ENCODE measurements around the gene SPPL3.

SPPL3 gene

DNA sequence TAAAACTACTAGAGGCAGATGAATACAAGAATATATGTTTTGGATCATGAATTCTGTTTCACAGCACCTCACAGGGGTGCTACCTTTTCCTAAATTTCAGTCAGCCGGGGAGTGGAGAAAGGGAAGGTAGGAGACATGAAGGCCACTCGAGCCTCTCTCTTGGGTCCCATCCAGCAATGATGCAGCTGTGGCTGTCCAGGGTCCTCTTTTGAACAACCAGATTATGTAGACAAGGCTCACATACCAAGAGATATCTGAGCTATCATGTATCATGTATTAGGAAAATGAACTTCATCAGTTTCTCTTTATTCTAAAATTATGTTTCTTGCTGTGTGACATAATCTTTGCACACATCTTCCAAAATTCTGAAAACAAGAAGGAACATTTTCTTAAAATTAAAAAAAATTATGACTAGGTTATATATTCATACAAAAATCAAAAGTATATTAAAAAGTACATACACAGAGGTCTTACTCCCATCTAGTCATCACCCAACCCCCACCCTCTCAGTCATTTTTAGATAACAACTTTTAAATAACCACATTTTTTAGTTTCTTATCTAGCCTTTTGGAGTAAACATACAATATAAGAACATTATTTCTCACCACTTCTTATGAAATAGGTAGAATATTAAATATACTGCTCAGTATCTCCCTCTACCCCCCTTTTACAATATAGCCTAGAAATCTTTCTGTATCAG, 89.8 kb downstream of the SPPL3 start:
- no peak overlapping the region for H3K27ac ChIP-seq
- no peak for TF ChIP-seq CTCF (conservative IDR thresholded peaks at IDR 0.05; ENCODE audit: low read depth)
- CTCF ChIA-PET = no interaction called here

DNA sequence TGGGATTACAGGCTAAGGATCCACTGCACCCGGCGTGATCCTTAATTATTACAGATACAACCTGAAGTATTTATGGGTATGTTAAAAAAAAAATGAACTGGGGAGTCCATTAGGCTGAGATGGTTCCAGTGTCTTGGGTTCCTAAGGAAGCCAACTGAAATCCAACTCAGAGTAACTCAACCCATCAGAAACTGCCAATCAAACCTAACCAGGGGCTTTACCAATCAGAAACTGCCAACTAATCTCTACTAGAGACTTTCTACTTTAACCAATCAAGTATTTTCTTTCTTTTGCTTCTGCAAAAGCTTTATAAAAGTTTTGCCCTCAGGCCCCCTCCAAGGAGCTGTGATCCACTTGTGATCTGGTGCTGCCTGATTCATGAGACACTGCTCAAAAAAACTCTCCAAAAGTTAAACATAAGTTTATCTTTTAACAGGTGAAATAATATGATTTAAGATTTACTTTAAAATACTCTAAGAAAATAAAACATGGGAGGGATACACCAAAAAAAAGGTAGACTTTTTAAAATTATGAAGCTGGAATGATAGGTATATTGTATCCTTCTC, 90.5 kb downstream of the SPPL3 start:
- TF ChIP-seq CTCF (conservative IDR thresholded peaks at IDR 0.05; ENCODE audit: low read depth) = no peak
- CTCF ChIA-PET = no interaction called here
- POLR2A ChIA-PET (ENCODE audit: low non-redundant PET) = no interaction called here
- H3K27ac ChIP-seq = no peak overlapping the region
- DNase-seq (ENCODE audit: low spot score) = no peak

More for the DNA sequence above, 89.8 kb downstream of the SPPL3 start:
- POLR2A ChIA-PET (ENCODE audit: low non-redundant PET) = no interaction called here
- no peak for DNase-seq (ENCODE audit: low spot score)

- no peak for TF ChIP-seq CTCF (conservative IDR thresholded peaks at IDR 0.05; ENCODE audit: low read depth)
- no peak overlapping the region for H3K27ac ChIP-seq
- no peak for DNase-seq (ENCODE audit: low spot score)
- POLR2A ChIA-PET (ENCODE audit: low non-redundant PET) = no interaction called here
- CTCF ChIA-PET = no interaction called here
Observed at GRCh38 chr12:120810021-120810420, 94.1 kb downstream of the SPPL3 start.

GRCh38 chr12:120804428-120804827, 99.7 kb downstream of the SPPL3 start:
- H3K27ac ChIP-seq = no peak overlapping the region
- CTCF ChIA-PET = no interaction called here
- POLR2A ChIA-PET (ENCODE audit: low non-redundant PET) = no interaction called here
- DNase-seq (ENCODE audit: low spot score) = no peak
- TF ChIP-seq CTCF (conservative IDR thresholded peaks at IDR 0.05; ENCODE audit: low read depth) = no peak

- H3K27ac ChIP-seq = no peak overlapping the region
Observed at GRCh38 chr12:120801146-120801545, 103.0 kb downstream of the SPPL3 start.

DNA sequence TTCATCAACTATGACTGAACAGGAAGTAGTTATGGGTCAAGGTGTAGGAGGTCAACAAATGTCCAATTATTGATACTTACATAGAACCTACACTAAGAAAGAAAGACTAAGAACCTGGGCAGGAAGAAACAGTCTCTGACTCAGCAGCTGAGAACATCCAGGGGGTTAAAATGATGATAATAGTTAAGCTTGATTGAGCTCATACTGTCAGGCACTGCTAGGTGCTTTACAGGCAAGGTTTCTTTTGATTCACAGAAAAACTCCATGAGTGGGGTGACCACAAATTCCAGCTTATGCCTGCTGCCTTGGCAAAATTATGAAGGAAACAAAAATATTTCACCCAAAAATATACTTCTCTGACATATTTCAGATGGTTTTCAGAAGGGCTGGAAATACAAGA, 103.5 kb downstream of the SPPL3 start:
- no peak for TF ChIP-seq CTCF (conservative IDR thresholded peaks at IDR 0.05; ENCODE audit: low read depth)
- POLR2A ChIA-PET (ENCODE audit: low non-redundant PET) = no interaction called here
- DNase-seq (ENCODE audit: low spot score) = no peak
- no peak overlapping the region for H3K27ac ChIP-seq
- CTCF ChIA-PET = interaction anchor here (0.6 to 0.8 kb wide), 5 partner anchors 91 to 1405 kb away, joined by 3 to 10 read pairs (median 4); partner anchors contain the start of gene SPPL3

More at GRCh38 chr12:120801146-120801545, 103.0 kb downstream of the SPPL3 start:
- POLR2A ChIA-PET (ENCODE audit: low non-redundant PET) = no interaction called here
- no peak for DNase-seq (ENCODE audit: low spot score)
- CTCF ChIA-PET = interaction anchor here (0.6 to 0.8 kb wide), 4 partner anchors 91 to 1404 kb away, joined by 3 to 10 read pairs (median 4); partner anchors contain the start of gene SPPL3
- no peak for TF ChIP-seq CTCF (conservative IDR thresholded peaks at IDR 0.05; ENCODE audit: low read depth)

All from RWPE1 (cell line).